ENCODE data around the gene GALNT6.

Gene GALNT6

GRCh38 chr12:51378749-51379148 lies 12.5 kb downstream of the GALNT6 start:
- no peak for DNase-seq

DNA sequence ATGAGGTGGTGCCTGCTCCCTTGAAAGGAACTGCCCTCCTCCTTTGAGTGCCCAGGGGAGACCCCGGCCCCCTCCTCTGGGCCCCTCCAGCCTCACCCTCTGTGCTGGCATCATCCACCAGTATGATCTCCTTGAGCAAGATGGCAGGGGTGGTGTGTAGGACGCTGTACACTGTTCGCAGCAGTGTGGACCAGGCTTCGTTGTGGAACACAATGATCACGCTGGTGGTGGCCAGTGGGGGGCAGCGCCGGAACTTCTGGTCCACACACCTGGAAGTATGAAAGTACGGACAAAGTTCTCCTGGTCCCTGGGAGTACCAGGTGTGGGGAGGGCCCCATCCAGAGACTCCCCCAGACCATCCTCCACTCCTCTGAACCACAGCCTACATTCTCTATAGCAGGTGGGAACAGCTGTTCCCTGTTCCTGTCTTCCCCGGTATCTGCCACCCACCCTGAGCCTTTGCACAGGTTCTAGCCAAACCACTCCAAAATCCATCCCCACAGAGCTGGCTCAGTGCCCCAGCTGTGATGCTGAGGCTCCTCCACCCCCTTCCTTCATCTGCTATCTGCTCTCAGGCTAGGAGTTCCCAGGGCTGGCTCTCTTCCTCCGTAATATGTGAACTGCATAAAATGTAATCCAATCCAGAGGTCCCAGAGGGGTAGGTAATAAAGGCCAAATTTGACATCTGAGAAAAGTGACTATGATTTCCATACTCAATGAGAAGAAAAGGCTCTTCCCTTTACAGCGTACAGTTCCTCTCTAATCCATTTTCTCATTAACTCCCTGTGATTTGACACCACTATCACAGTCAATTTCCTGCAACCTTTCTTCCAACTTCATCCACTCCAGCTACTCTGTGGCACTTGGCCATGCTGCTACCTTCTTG lies 13.9 kb downstream of the GALNT6 start:
- no peak for DNase-seq

DNA sequence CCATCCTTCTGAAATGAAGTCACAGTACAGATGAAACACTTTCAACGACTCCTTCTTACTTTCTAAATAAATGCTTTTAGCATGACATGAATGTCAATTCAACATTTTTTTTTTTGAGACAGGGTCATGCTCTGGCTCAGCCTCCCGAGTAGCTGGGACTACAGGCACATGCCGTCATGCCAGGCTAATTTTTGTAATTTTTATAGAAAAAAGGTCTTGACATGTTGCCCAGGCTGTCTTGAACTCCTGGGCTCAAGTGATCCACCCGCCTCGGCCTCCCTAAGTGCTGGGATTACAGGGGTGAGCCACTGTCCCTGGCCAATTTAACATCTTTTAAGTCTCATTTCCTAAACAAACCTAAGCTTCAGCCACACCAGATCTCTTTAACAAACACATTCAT lies 16.4 kb downstream of the GALNT6 start:
- no peak for DNase-seq

GRCh38 chr12:51374361-51374760 lies 16.8 kb downstream of the GALNT6 start:
- DNase-seq, result no peak

- DNase-seq, result no peak
Measured at GRCh38 chr12:51373187-51373586, 18.0 kb downstream of the GALNT6 start.

GRCh38 chr12:51372021-51372420 lies 19.2 kb downstream of the GALNT6 start:
- no peak for DNase-seq

DNA sequence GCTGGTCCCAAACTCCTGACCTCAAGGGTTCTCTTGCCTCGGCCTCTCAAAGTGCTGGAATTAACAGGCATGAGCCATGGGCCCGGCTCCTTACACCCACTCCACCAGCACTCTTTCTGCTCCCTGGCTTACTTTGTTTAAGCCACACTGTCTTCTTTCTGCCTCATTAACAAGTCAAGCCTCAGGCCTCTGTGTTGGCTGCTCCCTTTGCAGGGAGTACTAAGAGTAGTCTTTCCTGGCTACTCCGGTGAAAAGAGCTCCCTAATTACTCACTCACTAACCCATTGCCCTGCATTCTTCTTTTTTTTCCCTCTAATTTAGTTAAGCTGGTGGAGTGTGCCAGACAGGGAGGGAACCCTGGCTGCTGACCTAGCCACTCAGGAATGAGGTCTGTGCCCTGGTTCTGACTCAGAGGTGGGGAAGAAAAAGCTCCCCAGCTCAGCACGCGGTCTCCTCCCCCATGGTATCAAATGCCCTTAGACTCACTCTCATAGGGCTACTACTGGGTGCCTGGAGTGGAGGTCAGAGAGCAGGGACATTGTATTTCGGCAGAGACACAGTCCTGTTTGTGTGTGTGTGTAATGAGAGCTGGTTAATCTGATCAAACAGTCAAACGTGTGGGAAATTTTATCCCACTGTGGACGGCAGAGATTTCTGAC lies 19.8 kb downstream of the GALNT6 start:
- DNase-seq, result no peak

DNA sequence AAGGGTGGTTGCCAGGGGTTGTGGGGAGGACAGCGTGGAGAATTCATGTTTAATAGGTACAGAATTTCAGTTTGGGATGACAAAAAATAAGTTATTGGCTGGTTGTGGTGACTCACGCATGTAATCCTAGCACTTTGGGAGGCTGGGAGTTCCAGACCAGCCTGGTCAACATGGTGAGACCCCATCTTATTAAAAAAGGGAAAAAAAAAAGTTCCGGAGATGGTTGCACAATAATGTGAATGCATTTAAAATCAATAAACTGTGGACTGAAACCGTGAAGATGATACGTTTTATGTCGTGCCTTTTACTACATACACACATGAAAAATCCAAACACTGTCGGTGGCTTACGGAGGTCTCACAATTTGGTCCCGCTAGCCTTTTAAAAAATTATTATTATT lies 20.5 kb downstream of the GALNT6 start:
- no peak for DNase-seq

GRCh38 chr12:51369581-51369980 lies 21.6 kb downstream of the GALNT6 start:
- DNase-seq, result no peak

DNA sequence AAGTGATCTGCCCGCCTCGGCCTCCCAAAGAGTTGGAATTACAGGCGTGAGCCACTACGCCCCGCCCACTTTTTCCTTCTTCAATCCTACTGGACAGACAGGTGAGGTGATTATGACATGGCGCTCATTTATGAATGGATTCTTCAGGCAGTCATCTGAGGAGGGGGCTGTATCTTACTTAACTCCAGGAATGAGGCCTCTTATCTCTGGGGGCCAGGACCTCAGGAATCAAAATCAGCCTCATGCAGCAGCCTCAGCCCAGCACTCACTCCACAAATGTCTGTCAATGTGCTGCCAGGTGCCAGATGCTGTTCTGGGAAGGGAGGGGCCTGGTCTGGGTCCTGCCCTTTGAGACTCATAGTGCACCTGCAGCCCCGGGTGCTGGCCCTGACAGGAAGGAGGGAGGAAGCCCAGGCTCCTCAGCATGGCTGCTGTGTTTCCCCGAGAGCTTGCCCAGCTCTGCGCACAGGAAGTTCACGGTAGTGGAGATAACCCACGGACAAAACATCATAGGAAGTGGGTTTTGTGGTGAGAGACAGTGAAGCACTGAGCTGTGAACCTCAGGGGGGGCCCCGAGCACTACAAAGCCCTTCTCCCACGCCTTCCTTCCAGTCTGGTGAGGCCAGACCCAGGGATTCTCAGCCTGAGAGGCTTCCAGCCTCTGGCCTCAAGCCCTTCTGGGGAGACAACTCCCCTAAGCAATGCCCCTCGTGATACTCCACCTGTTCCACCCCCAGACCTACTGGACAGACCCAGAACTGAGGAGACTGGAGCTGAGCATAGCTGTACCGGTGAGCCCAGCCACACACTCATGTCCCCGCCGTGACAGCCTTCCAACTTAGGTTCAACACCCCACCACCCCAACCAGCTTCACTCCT lies 22.3 kb downstream of the GALNT6 start:
- peak; percentile 94 for DNase-seq

GRCh38 chr12:51365276-51365675 lies 25.9 kb downstream of the GALNT6 start:
- DNase-seq, result no peak

DNA sequence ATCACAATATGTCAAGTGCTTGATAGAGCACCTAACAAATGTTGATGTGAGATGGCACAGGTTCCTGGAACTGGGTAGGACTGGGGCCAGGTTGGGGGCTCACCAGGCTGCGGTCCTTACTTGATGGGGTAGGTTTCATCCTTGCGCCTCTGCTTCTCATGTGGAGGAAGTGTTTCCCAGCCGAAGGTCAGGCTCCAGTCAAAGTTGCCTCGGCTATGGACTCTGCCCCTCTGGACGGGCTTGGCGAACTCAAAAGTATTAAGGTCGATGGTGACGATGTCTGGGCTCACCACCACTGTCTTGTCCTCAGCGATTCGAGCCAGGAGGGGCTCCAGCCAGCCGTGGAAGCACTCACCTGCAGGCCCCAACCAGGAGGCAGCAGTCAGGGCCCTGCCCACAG lies 27.2 kb downstream of the GALNT6 start:
- no peak for DNase-seq

DNA sequence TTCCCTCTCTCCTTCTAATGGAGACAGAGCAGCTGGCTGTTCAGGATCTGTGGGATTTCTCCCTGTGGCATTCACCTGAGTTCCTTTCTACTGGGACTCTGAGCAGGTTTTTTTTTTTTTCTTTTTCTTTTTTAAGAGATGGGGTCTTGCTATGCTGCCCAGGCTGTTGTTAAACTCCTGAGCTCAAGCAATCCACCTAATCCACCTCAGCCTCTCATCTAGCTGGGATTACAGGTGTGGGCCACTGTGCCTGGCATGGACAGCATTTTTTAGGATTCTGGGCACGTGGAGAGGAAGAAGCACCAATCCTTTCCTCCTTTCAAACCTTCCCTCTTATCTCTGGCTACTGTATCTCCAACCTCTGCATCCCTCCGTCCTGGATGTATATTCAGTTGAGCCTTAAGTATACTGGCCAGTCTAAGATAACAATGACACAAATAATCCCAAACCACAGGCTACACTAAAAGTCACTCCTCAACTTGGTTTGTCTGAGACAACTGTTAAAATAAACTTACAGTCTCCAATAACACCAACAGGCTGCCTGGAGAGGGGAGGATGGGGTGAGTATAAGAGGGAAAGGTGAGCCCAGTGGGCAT lies 28.4 kb downstream of the GALNT6 start:
- no peak for DNase-seq

GRCh38 chr12:51362307-51362706 lies 28.9 kb downstream of the GALNT6 start:
- DNase-seq, result no peak

- DNase-seq, result no peak
Measured at GRCh38 chr12:51361161-51362016, 29.8 kb downstream of the GALNT6 start.

DNA sequence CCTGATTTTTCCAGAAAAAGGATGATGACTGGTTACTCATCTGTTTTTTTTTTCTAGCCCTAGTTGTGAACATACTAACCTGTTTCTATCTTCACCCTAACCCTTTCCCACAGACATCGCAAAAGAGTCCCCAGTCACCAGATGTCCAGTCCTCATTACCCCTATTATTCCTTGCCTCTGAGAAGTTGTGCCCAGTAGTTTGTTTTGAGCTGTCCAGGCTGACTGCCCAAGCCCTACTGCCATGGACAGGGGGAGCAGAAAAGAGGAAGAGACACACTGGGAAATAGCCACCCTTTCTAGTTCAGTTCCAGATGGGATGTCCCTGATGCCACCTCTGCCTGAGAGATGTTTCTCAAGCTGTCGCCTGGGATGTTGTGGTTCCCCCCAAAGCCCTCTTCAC lies 30.9 kb downstream of the GALNT6 start:
- no peak for DNase-seq

- no peak for DNase-seq
Measured at GRCh38 chr12:51359851-51360250, 31.4 kb downstream of the GALNT6 start.

DNA sequence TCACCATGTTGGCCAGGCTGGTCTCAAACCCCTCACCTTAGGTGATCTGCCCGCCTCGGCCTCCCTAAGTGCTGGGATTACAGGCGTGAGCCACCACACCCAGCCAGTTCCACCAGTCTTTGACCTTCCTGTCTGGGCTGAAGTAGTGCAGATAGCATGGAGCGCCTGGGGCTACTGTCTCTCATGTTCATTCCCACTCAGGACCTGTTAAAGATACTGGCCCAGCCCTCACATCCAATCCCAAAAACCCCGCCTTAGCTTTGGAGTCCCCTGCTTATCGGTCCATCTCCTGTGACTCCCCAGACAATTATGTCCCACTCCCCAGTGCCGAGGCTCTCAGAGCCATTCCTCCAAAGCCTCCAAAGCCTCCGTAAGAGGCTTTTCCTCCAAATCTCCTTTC lies 32.7 kb downstream of the GALNT6 start:
- no peak for DNase-seq

DNA sequence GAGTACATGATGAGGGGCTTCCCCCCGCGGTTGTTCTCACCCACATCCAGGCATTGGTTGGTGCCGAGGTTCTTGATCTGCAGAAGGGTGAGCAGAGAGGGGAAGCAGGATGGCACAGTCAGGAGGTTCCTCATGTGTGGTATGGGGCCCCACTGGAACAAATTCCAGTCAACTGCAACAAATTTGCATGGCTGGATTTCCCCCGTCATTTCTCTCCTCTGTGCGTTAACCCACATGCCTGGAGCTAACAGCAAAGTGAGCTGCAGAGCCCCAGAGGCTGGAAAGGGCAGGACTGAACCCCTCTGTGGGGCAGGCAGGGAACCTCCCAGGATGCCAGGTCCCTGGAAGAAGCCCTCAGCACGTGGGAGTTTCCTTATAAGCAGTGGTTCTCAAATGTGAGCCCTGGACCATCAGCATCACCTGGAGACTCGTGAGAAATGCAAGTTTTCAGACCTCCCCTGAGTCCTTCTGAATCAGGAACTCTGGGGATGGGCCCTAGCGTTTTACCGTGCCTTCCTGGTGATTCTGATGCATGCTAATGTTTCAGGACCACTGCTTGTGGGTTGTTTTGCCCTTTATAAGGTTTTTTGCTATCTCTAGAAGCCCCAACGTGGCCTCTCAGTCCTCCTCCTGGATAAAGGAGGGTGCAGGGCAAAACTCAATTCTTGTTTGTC lies 33.7 kb downstream of the GALNT6 start:
- no peak for DNase-seq

DNA sequence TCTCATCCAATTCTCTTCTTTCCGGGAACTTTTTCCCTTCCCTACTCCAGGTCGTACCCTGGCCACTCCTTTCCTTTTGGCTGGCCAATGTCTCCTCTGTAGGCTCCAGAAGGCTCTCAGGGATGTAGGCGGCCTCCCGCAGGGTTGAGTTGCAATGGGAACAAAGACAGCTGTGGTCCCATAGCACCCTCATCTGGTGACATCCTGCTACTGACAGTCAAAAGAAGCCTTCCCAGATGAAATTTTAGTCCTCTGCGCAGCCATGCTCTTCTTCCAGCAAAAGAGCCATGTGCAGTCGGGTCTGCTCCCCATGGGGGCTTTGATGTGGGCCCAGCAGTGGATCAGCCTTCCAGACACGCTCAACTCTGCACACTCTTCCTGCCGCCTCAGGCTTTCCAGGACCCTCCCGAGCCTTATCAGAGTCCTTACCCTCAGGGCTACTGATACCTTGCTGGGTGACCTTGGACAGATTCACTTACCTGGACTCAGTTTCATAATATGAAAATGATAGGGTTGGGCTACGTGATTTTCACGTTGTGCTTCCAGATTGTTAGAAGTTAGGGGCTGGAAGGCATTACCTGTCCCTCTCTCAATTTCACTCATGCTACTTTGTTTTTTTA lies 39.2 kb downstream of the GALNT6 start:
- DNase-seq, result peak; percentile 65

- DNase-seq, result no peak
Measured at GRCh38 chr12:51349026-51349425, 42.2 kb downstream of the GALNT6 start.

Data from CD4-positive, alpha-beta T cell treated with Interleukin-17A for 1 hour (primary cell).